CD1c-positive myeloid dendritic cell (primary cell): ENCODE results near the gene ANKS1A.

ENCODE experiments used
- DNase-seq: peaks from one replicate; pipeline ENCODE4 v3.0.0-alpha.2; 2016; ENCODE audit errors: extremely low spot score

ANKS1A gene

GRCh38 chr6:34957231-34957783 lies 68.3 kb downstream of the ANKS1A start:
- no peak for DNase-seq

- peak; percentile 57 for DNase-seq
These were observed 69.7 kb downstream of the ANKS1A start for GRCh38 chr6:34958734-34959133.

GRCh38 chr6:34959224-34959623 lies 70.2 kb downstream of the ANKS1A start:
- DNase-seq: no peak

GRCh38 chr6:34961082-34961481 lies 72.0 kb downstream of the ANKS1A start:
- no peak for DNase-seq

- DNase-seq: peak; percentile 50
These were observed 72.5 kb downstream of the ANKS1A start for GRCh38 chr6:34961574-34961973.

GRCh38 chr6:34964564-34964963 lies 75.5 kb downstream of the ANKS1A start:
- no peak for DNase-seq

GRCh38 chr6:34967461-34967860 lies 78.4 kb downstream of the ANKS1A start:
- no peak for DNase-seq

GRCh38 chr6:34969662-34970265 lies 80.7 kb downstream of the ANKS1A start:
- DNase-seq: no peak

- DNase-seq: no peak
These were observed 81.4 kb downstream of the ANKS1A start for GRCh38 chr6:34970488-34970887.

- DNase-seq: no peak
These were observed 81.9 kb downstream of the ANKS1A start for GRCh38 chr6:34970957-34971356.

GRCh38 chr6:34973547-34974248 lies 84.6 kb downstream of the ANKS1A start:
- no peak for DNase-seq

- DNase-seq: no peak
These were observed 85.2 kb downstream of the ANKS1A start for GRCh38 chr6:34974249-34974642.

GRCh38 chr6:34976239-34976638 lies 87.2 kb downstream of the ANKS1A start:
- no peak for DNase-seq

- no peak for DNase-seq
These were observed 90.2 kb downstream of the ANKS1A start for GRCh38 chr6:34979218-34979617.

- no peak for DNase-seq
These were observed 90.9 kb downstream of the ANKS1A start for GRCh38 chr6:34979994-34980393.

- no peak for DNase-seq
These were observed 92.3 kb downstream of the ANKS1A start for GRCh38 chr6:34981366-34981765.

- DNase-seq: no peak
These were observed 92.9 kb downstream of the ANKS1A start for GRCh38 chr6:34981951-34982350.

- DNase-seq: no peak
These were observed 93.4 kb downstream of the ANKS1A start for GRCh38 chr6:34982424-34982852.

GRCh38 chr6:34984416-34984815 lies 95.4 kb downstream of the ANKS1A start:
- no peak for DNase-seq

GRCh38 chr6:34985236-34985635 lies 96.2 kb downstream of the ANKS1A start:
- no peak for DNase-seq

- DNase-seq: peak; percentile 76
These were observed 97.8 kb downstream of the ANKS1A start for GRCh38 chr6:34986845-34987246.

GRCh38 chr6:34987506-34987905 lies 98.5 kb downstream of the ANKS1A start:
- DNase-seq: no peak

- no peak for DNase-seq
These were observed 102.0 kb downstream of the ANKS1A start for GRCh38 chr6:34990971-34991560.
